Small intestine (tissue), 7 donors: Measurements from ENCODE around the gene ZNF778. TPM values are rescaled to one million over a fixed set of nuclear protein-coding genes. Genes with fewer than 3 reads are reported as not detected.

Experiments used
- DNase-seq, 2 donors: peaks; one replicate each; pipeline versions ENCODE4 v3.0.0 to v3.0.0-alpha.2; 2013
- FAIRE-seq: peaks from 2 replicates; lab custom pipeline; 2012; peaks lifted over from hg19 to GRCh38; lab: Jason Lieb, UNC
- H3K27ac ChIP-seq, 3 donors: one replicate each; pipeline ENCODE4 v1.5.1; 2013; ENCODE audit warnings: low read length in 2 of 3, mild to moderate bottlenecking in 2 of 3, control low read depth in 1 of 3, inconsistent platforms in 1 of 3, low read depth in 1 of 3, moderate library complexity in 1 of 3
- H3K27me3 ChIP-seq, 3 donors: one replicate each; pipeline ENCODE4 v1.6.1; 2013; ENCODE audit warnings: low read length in 3 of 3, inconsistent platforms in 1 of 3; ENCODE audit not compliant: control insufficient read depth in 3 of 3, insufficient read depth in 3 of 3
- H3K36me3 ChIP-seq, 3 donors: one replicate each; pipeline ENCODE4 v1.6.1; 2013; ENCODE audit warnings: low read length in 3 of 3, inconsistent platforms in 1 of 3, low read depth in 1 of 3, mild to moderate bottlenecking in 1 of 3, moderate library complexity in 1 of 3; ENCODE audit not compliant: control insufficient read depth in 3 of 3, insufficient read depth in 2 of 3
- H3K4me1 ChIP-seq, 3 donors: one replicate each; pipeline ENCODE4 v1.6.1; 2013; ENCODE audit warnings: low read length in 2 of 3, inconsistent platforms in 1 of 3, low read depth in 1 of 3, mild to moderate bottlenecking in 1 of 3, moderate library complexity in 1 of 3; ENCODE audit not compliant: control insufficient read depth in 3 of 3, insufficient read depth in 2 of 3
- H3K4me3 ChIP-seq, 3 donors: one replicate each; pipeline ENCODE4 v1.5.1; 2013; ENCODE audit warnings: low read length in 3 of 3, control low read depth in 1 of 3, inconsistent platforms in 1 of 3, low read depth in 1 of 3, mild to moderate bottlenecking in 1 of 3, moderate library complexity in 1 of 3
- H3K9me3 ChIP-seq, 2 donors: one replicate each; pipeline ENCODE4 v1.6.1; 2013; ENCODE audit warnings: low read depth in 1 of 2, low read length in 1 of 2; ENCODE audit not compliant: control insufficient read depth in 2 of 2, insufficient read depth in 1 of 2
- WGBS, 3 donors: extraction: QIAGEN DNeasy Blood & Tissue Kit; methylation state at CpG; one replicate each; pipeline ENCODE4 v1.1.7; 2013; 5-methylcytosine and 5-hydroxymethylcytosine counted together
- polyA plus RNA-seq, 4 donors: library from polyadenylated mRNA; stranded (reverse) in 3 of 4; unstranded in 1 of 4; fragments of 200-250 nt in 3 of 4; fragments of 120-200 nt in 1 of 4; gene quantifications; one replicate each; pipeline versions ENCODE4 v1.2.1 to v1.2.3, GENCODE V29; 2013
- donor health status: healthy with polysubstance abuse.
- donor health status: control.
- donor health status: control.
- donor health status: Bipolar disorder and iron deficiency.
- donor health status: healthy.

The ZNF778 gene
- polyA plus RNA-seq, 4 donors: 0.89 to 3.2 (median 1.2) TPM

GRCh38 chr16:89177501-89177900 is 40.0 kb upstream of the ZNF778 start:
- no peak for DNase-seq
- no peaks in the 10 kb centered on the region for H3K9me3 ChIP-seq
- H3K27me3 ChIP-seq: peaks cover 0 to 22% (median 0%) of the 10 kb centered on the region in 3 donors
- H3K4me1 ChIP-seq: peaks cover 0 to under 1% (median 0%) of the 10 kb centered on the region in 3 donors
- H3K27ac ChIP-seq: no peak overlapping the region
- FAIRE-seq: no peak
- 65 to 77% (median 68%) methylated on average over 9 to 12 of the region's 12 CpGs for WGBS, 3 donors
- no peaks in the 10 kb centered on the region for H3K36me3 ChIP-seq
- H3K4me3 ChIP-seq: no peak overlapping the region

- no peak overlapping the region for H3K4me3 ChIP-seq
- FAIRE-seq (no peak), DNase-seq (no peak)
- H3K9me3 ChIP-seq: no peaks in the 10 kb centered on the region
- no peak overlapping the region for H3K27ac ChIP-seq
- WGBS, 3 donors: 59 to 76% (median 71%) methylated on average over 23 to 24 of the region's 24 CpGs
- H3K27me3 ChIP-seq: peaks cover 0 to 16% (median 0%) of the 10 kb centered on the region in 3 donors
- no peaks in the 10 kb centered on the region for H3K4me1 ChIP-seq
- H3K36me3 ChIP-seq: no peaks in the 10 kb centered on the region
Observed at GRCh38 chr16:89178453-89179147, 38.9 kb upstream of the ZNF778 start.

GRCh38 chr16:89179148-89179484 is 38.4 kb upstream of the ZNF778 start:
- Histone ChIP-seq H3K9me3 (no peaks in the 10 kb centered on the region), H3K4me1 (no peaks in the 10 kb centered on the region), H3K4me3 (no peak overlapping the region), H3K27me3 (peaks cover 0 to 16% (median 0%) of the 10 kb centered on the region in 3 donors), H3K27ac (no peak overlapping the region), H3K36me3 (no peaks in the 10 kb centered on the region)
- 71 to 88% (median 78%) methylated on average over 15 to 19 of the region's 19 CpGs for WGBS, 3 donors
- no peak for FAIRE-seq
- DNase-seq: no peak

GRCh38 chr16:89179656-89180315 is 37.7 kb upstream of the ZNF778 start:
- H3K36me3 ChIP-seq: no peaks in the 10 kb centered on the region
- DNase-seq: no peak
- H3K4me3 ChIP-seq: no peak overlapping the region
- no peaks in the 10 kb centered on the region for H3K4me1 ChIP-seq
- 83 to 84% (median 84%) methylated on average over 21 to 25 of the region's 25 CpGs for WGBS, 3 donors
- no peak overlapping the region for H3K27ac ChIP-seq
- peaks cover 0 to 15% (median 0%) of the 10 kb centered on the region in 3 donors for H3K27me3 ChIP-seq
- no peaks in the 10 kb centered on the region for H3K9me3 ChIP-seq
- FAIRE-seq: no peak

GRCh38 chr16:89183463-89183862 is 34.0 kb upstream of the ZNF778 start:
- H3K27ac ChIP-seq: no peak overlapping the region
- H3K27me3 ChIP-seq: peaks cover 0 to 13% (median 0%) of the 10 kb centered on the region in 3 donors
- no peak for DNase-seq
- no peak overlapping the region for H3K4me3 ChIP-seq
- FAIRE-seq: no peak
- no peaks in the 10 kb centered on the region for H3K4me1 ChIP-seq
- no peaks in the 10 kb centered on the region for H3K36me3 ChIP-seq
- H3K9me3 ChIP-seq: no peaks in the 10 kb centered on the region
- 20 to 41% (median 27%) methylated on average over 13 of the region's 13 CpGs for WGBS, 3 donors

GRCh38 chr16:89183975-89184676 is 33.4 kb upstream of the ZNF778 start:
- DNase-seq: no peak
- FAIRE-seq: no peak

GRCh38 chr16:89184677-89184932 is 32.9 kb upstream of the ZNF778 start:
- H3K36me3 ChIP-seq: no peaks in the 10 kb centered on the region
- no peaks in the 10 kb centered on the region for H3K9me3 ChIP-seq
- DNase-seq (no peak), FAIRE-seq (no peak)
- no peak overlapping the region for H3K27ac ChIP-seq
- no peaks in the 10 kb centered on the region for H3K4me1 ChIP-seq
- 55 to 78% (median 61%) methylated on average over 9 of the region's 9 CpGs for WGBS, 3 donors
- peaks cover 0 to 13% (median 0%) of the 10 kb centered on the region in 3 donors for H3K27me3 ChIP-seq
- H3K4me3 ChIP-seq: no peak overlapping the region

More at GRCh38 chr16:89183975-89184676, 33.4 kb upstream of the ZNF778 start:
- H3K27ac ChIP-seq: no peak overlapping the region
- H3K27me3 ChIP-seq: peaks cover 0 to 13% (median 0%) of the 10 kb centered on the region in 3 donors
- H3K36me3 ChIP-seq: no peaks in the 10 kb centered on the region
- H3K9me3 ChIP-seq: no peaks in the 10 kb centered on the region
- no peak overlapping the region for H3K4me3 ChIP-seq
- 60 to 71% (median 61%) methylated on average over 25 to 26 of the region's 26 CpGs for WGBS, 3 donors
- no peaks in the 10 kb centered on the region for H3K4me1 ChIP-seq

GRCh38 chr16:89184933-89185794 is 32.3 kb upstream of the ZNF778 start:
- Histone ChIP-seq H3K9me3 (no peaks in the 10 kb centered on the region), H3K27me3 (peaks cover 0 to 13% (median 0%) of the 10 kb centered on the region in 3 donors), H3K4me1 (no peaks in the 10 kb centered on the region), H3K36me3 (no peaks in the 10 kb centered on the region), H3K4me3 (no peak overlapping the region), H3K27ac (no peak overlapping the region)
- DNase-seq (no peak), FAIRE-seq (no peak)
- WGBS, 3 donors: 69 to 74% (median 71%) methylated on average over 41 to 48 of the region's 48 CpGs
